ENCODE data around the gene ZBTB43.

The ZBTB43 gene

DNA sequence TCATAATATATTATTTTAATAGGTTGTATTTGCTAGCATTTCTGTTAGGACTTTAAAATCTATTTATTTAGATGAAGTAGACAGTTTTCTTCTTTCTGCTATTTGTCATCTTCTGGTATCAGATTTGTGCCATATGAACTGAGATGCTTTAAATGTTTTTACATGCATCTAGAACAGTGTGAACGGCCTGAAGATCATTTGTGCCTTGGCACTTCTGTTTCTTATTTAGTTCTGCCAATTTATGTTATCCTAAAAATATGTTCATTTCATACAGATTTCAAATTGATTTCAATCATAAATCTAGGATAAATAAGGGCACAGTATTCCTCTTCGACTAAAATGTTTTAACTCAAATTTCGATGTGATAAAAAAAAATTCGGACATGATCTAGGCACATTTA lies 71.7 kb downstream of the ZBTB43 start:
- intact Hi-C loops (cut with DNase I) = no loop called here
- DNase-seq = no peak

DNA sequence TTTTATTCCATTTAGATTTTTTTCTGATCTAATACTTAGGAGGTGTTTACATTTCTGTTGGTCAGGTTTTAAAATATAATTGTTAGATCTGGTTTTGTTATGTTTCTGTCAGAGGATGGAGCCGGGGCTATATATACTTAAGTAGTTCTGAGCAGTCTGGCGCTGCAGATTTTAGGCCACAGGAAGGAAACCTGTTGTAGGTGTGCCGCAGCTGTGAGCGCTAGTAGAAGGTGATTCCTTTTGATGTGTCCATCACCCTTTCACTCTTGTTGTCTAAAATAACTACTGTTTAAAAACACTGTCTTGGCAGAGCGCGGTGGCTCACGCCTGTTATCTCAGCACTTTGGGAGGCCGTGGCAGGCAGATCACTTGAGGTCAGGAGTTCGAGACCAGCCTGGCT lies 72.6 kb downstream of the ZBTB43 start:
- no peak for DNase-seq
- intact Hi-C loops (cut with DNase I) = no loop called here

DNA sequence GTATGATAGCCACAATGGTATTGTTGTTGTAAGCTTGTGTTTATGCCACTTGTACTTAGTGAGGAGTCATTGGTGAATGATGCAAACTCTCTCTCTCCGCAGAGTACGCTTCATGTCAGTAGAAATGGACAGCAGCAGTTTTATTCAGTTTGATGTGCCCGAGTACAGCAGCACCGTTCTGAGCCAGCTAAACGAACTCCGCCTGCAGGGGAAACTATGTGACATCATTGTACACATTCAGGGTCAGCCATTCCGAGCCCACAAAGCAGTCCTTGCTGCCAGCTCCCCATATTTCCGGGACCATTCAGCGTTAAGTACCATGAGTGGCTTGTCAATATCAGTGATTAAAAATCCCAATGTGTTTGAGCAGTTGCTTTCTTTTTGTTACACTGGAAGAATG lies 74.4 kb downstream of the ZBTB43 start:
- peak in 4 of 42 donors; percentile 27 to 71 (median 50) for DNase-seq
- intact Hi-C loops (cut with DNase I) = no loop called here

DNA sequence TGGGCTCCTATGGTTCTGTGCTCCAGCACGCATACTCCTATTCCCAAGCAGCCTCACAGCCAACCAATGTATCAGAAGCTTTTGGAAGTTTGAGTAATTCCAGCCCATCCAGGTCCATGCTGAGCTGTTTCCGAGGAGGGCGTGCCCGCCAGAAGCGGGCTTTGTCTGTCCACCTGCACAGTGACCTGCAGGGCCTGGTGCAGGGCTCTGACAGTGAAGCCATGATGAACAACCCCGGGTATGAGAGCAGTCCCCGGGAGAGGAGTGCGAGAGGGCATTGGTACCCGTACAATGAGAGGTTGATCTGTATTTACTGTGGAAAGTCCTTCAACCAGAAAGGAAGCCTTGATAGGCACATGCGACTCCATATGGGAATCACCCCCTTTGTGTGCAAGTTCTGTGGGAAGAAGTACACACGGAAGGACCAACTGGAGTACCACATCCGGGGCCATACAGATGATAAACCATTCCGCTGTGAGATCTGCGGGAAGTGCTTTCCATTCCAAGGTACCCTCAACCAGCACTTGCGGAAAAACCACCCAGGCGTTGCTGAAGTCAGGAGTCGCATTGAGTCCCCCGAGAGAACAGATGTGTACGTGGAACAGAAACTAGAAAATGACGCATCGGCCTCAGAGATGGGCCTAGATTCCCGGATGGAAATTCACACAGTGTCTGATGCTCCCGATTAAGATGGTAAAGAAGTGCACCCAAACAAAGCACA lies 75.5 kb downstream of the ZBTB43 start:
- DNase-seq = peak in 1 of 42 donors; percentile 54
- intact Hi-C loops (cut with DNase I) = no loop called here

DNA sequence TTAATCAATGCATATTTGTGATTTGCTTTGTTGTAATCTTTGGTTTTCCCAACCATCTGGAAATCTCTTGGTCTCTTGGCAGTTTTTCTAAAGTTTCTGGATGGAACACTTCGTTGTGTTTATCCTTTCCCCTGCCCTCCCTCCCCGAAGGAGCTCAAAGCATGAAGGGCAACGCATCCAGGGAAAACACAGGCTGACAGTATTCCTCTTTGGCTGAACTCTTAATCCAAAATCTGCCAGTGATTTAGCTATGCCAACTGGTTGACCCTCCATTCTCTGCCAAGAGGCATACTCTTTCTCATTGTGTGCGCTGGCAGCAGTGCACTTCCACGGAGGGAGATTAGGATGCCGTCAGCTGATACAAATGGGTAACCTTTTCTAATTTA lies 76.1 kb downstream of the ZBTB43 start:
- intact Hi-C loops (cut with DNase I) = no loop called here
- DNase-seq = peak in 28 of 42 donors; percentile 9 to 77 (median 46)

DNA sequence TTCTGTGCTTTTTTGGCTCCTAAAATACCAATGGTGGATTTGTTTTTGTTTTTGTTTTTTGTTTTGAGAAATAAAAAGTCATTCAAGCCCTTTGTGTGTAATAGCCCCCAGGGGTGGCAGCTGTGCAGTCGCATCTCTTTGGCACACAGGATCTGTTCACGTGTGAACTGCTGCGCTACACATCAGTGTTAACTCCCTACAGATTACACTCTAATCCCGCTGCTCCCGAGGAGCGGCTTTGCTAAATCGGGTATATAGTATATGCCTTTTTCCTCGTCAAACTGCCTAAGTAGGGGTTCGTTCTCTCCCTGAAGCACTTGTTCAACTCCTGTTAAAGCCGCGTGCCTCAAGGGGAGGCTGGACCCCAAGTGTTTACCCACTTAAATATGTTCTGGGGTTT lies 77.9 kb downstream of the ZBTB43 start:
- intact Hi-C loops (cut with DNase I) = no loop called here

DNA sequence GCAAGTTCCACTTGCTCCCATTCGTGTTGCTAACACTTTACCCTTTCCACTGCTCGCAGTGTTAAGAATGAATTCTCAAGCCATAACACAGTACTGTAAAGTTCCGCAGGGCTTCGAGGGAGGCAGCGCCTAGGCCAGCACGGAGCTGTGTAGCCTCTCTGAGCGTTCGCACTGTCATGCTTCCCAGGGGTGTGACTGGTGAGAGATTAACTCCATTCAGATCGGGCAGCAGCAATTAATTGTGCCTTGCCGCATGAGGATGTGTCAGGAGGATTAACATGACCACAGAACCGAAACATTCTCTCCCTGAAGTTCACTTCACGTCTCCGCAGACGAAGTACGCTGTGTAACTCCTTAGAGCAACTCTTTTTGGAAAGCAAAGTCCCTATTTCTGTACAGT lies 78.8 kb downstream of the ZBTB43 start:
- peak in 1 of 42 donors; percentile 60 for DNase-seq
- intact Hi-C loops (cut with DNase I) = no loop called here

More for the DNA sequence above, 77.9 kb downstream of the ZBTB43 start:
- DNase-seq = no peak

DNA sequence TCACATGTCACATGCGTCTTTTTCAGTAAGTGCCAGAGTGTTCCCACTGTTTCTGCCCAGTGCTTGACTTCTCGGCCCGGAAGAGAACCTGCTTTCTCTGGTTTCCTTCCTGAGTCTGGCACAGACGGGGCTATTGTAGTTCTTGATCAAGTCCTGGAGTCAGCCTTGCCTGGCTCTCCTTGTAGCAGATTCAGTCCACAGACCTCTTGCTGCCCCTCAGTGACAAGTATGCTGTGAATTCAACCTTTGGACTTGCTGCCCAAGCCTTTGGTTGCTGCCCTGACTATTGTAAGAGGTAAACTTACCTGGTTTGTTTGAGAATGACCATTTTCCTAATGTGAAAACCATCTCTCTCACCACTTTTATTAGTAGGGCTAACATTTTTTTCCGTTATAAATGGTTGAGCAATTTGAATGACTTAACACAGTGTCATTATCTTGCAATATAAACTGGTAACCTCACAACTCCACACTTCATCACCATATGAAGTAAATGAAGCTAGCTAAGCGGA lies 80.3 kb downstream of the ZBTB43 start:
- peak in 3 of 42 donors; percentile 10 to 56 (median 18) for DNase-seq
- intact Hi-C loops (cut with DNase I) = no loop called here

DNA sequence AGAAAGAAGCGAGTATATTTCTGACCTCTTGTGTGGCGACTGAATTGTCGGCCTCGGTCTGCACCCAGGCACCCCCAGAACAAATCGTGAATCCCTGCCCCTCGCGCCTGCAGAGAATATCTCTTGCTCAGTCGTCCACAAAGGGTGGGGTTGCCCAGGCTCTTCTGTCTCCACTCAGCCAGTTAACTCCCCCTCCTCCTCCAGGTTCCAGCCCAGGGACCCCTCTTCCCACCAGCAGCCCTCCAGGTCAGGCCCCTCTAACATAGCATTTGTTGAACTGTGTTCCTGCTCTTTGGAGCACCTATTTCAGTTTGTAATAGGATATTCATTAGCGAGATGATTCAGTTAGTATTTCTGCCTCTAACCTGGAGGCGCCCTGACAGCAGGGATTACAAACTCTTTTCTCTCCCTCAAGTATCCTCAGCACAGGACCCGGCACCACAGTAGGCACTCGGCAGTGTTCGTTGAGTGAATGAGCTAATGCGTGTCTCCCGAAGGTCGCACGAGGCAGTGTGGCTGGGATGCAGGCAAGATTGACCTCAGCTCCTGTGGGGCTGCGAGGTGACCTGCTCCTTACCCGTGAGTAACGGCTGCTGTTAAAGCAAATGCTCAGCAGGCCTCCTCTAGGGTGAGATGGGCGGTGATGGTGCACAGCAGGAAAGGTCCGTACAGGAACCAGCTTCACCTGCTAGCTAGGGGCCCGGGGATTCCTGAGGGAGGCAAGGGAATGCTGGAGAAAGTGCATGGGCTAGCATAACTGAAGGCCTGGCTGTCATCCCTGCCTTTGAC lies 81.4 kb downstream of the ZBTB43 start:
- intact Hi-C loops (cut with DNase I) = no loop called here
- DNase-seq = no peak

DNA sequence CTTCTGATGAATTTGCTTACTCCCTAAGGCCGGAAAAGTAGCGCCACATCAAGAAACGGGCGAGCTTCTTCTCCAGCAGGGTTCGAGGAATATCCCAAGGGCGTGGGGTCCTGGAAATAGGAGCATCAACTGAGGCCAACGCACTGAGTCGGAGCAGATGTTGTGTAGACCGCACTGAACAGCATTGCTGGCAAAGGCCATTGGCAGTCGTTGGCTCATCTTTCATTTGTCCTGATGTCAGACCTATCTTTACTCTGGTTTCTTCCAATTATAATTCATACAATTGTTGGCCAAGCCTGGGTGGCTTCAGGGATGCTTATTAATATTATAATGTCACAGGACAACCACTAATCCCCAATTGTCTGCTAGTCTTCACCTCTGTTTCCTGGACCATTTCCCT lies 82.1 kb downstream of the ZBTB43 start:
- intact Hi-C loops (cut with DNase I) = no loop called here
- DNase-seq = no peak

Data from head of caudate nucleus (tissue), 42 donors.